HepG2 (cell line): ENCODE data around the gene DDIAS. TPM values are rescaled to one million over a fixed set of nuclear protein-coding genes. Genes with fewer than 3 reads are reported as not detected.
"Not testable (repeated sequence)": the region's sequence is repeated elsewhere in the genome, so short reads cannot be mapped to it uniquely, and the experiment has no call there.

Experiments used
- ATAC-seq: fragments of 200-7000 bp; cut with Tn5 transposase; 3 replicates; pipeline ENCODE4 v1.9.1; 2020; ENCODE audit warnings: mild to moderate bottlenecking, moderate library complexity
- BruUV-seq: library from RNA; stranded (reverse); fragments of 400-500 nt; replicated peaks from 2 replicates; lab custom pipeline; 2021; lab: Mats Ljungman, UMichigan
- CTCF ChIA-PET: fragments of 300-600 bp; formaldehyde crosslinking; extraction: SDS; loops from one replicate; lab custom pipeline; 2021; ENCODE audit warnings: low total read pairs, inconsistent platforms, low intra/inter-chr PET ratio; lab: Yijun Ruan, JAX
- POLR2A ChIA-PET: fragments of 350-600 bp; sonication (Branson Sonifier 250); formaldehyde crosslinking; loops from one replicate; lab custom pipeline; 2020; ENCODE audit warnings: antibody characterized with exemption, inconsistent platforms; lab: Yijun Ruan, JAX
- DNase-seq: peaks from one replicate; pipeline ENCODE4 v3.0.0-alpha.2; 2015; ENCODE audit warnings: low spot score
- FAIRE-seq: peaks from 3 replicates; lab custom pipeline; 2011; peaks lifted over from hg19 to GRCh38; lab: Jason Lieb, UNC
- H2AFZ ChIP-seq: one replicate; pipeline ENCODE4 v1.6.1; 2011; ENCODE audit warnings: low read length, inconsistent platforms
- H3K27ac ChIP-seq: fragments of 300-600 bp; 3 replicates; pipeline ENCODE4 v1.8.0; 2011; ENCODE audit warnings: mixed run types, mild to moderate bottlenecking, mixed read lengths, low read length, inconsistent platforms; ENCODE audit not compliant: insufficient read depth; ENCODE audit errors: extremely low read length
- H3K27me3 ChIP-seq, 2 experiments: fragments of 200-600 bp in 1 of 2; 2 replicates in 1 of 2; 3 replicates in 1 of 2; pipeline versions ENCODE4 v1.6.0 to v1.8.0; 2011; ENCODE audit warnings: low read length in 2 of 2, mild to moderate bottlenecking in 2 of 2, moderate library complexity in 2 of 2, inconsistent platforms in 1 of 2; ENCODE audit not compliant: insufficient read depth in 2 of 2, control insufficient read depth in 1 of 2
- H3K36me3 ChIP-seq, 2 experiments: fragments of 200-600 bp in 1 of 2; replicated peaks in 1 of 2; 2 replicates in 1 of 2; 3 replicates in 1 of 2; pipeline versions ENCODE4 v1.5.1 to v1.8.0; 2011; ENCODE audit warnings: low read length in 2 of 2, inconsistent platforms in 1 of 2; ENCODE audit not compliant: insufficient read depth in 2 of 2, control insufficient read depth in 1 of 2
- H3K4me1 ChIP-seq: 2 replicates; pipeline ENCODE4 v1.5.1; 2012; ENCODE audit warnings: low read length, inconsistent platforms; ENCODE audit not compliant: insufficient read depth
- H3K4me2 ChIP-seq: 2 replicates; pipeline ENCODE4 v1.6.0; 2011; ENCODE audit warnings: low read depth, low read length, inconsistent platforms
- H3K4me3 ChIP-seq, 3 experiments: fragments of 200-600 bp in 1 of 3; sonication (generic), shearing (Covaris generic) in 1 of 3; replicated peaks in 1 of 3; 2 replicates each; pipeline ENCODE4 v1.5.1; 2011 to 2016; ENCODE audit warnings: low read length in 3 of 3, inconsistent platforms in 2 of 3, low read depth in 2 of 3, mild to moderate bottlenecking in 2 of 3, control low read depth in 1 of 3, mixed read lengths in 1 of 3; ENCODE audit not compliant: insufficient read depth in 1 of 3
- H3K79me2 ChIP-seq: one replicate; pipeline ENCODE4 v1.6.1; 2011; ENCODE audit warnings: low read length, inconsistent platforms; ENCODE audit not compliant: insufficient read depth
- H3K9ac ChIP-seq: 2 replicates; pipeline ENCODE4 v1.6.0; 2011; ENCODE audit warnings: mild to moderate bottlenecking, low read depth, low read length, inconsistent platforms; ENCODE audit not compliant: insufficient read depth
- H3K9me3 ChIP-seq: 2 replicates; pipeline ENCODE4 v1.5.1; 2012; ENCODE audit warnings: mild to moderate bottlenecking, low read length
- H4K20me1 ChIP-seq: 2 replicates; pipeline ENCODE4 v1.6.0; 2011; ENCODE audit warnings: inconsistent platforms, mild to moderate bottlenecking, low read length, moderate library complexity; ENCODE audit not compliant: insufficient read depth
- AGO2 ChIP-seq: fragments of 200-400 bp; formaldehyde crosslinking; optimal IDR thresholded peaks from 2 replicates; pipeline ENCODE3; 2017; ENCODE audit warnings: mild to moderate bottlenecking, low read depth, low read length, moderate library complexity
- CEBPB ChIP-seq: IDR thresholded peaks from 2 replicates; pipeline ENCODE4 v1.6.1; 2011; ENCODE audit warnings: low read depth, low read length, improper control_type of control experiment, borderline replicate concordance
- CEBPG ChIP-seq: IDR thresholded peaks from 2 replicates; pipeline ENCODE4 v1.6.1; 2016
- HIC2 ChIP-seq: sonication (generic); formaldehyde crosslinking; IDR thresholded peaks from 2 replicates; pipeline ENCODE4 v1.9.0; 2022; ENCODE audit warnings: low read depth, missing genetic modification reagents
- SYNCRIP ChIP-seq: fragments of 200-400 bp; formaldehyde crosslinking; IDR thresholded peaks from 2 replicates; pipeline ENCODE4 v1.6.1; 2018; ENCODE audit warnings: mild to moderate bottlenecking, low read depth, low read length; ENCODE audit not compliant: insufficient read depth
- ZNF24 ChIP-seq: fragments of 450-650 bp; IDR thresholded peaks from 2 replicates; pipeline ENCODE4 v1.6.1; 2017; ENCODE audit warnings: antibody characterized with exemption, mild to moderate bottlenecking
- ZNF431 ChIP-seq: sonication (generic); formaldehyde crosslinking; IDR thresholded peaks from 2 replicates; pipeline ENCODE4 v1.9.0; 2022; ENCODE audit warnings: missing genetic modification reagents, low read depth, mild to moderate bottlenecking, borderline replicate concordance
- WGBS: methylation state at CpG from one replicate; pipeline ENCODE4 v1.1.6; 2017; ENCODE audit warnings: low lambda C conversion rate; 5-methylcytosine and 5-hydroxymethylcytosine counted together
- in situ Hi-C: cut with HindIII; loops from 2 replicates; pipeline ENCODE4 v1.10.0; 2017; ENCODE audit warnings: low pct_unique_long_range_greater_than_20kb; ENCODE audit not compliant: extremely low pct_ligation_motif_present
- intact Hi-C: fragments of 100-400 bp; cut with micrococcal nuclease; formaldehyde crosslinking; loops from one replicate; pipeline ENCODE4 v1.10.0; 2022; ENCODE audit not compliant: unreplicated experiment
- polyA plus RNA-seq, 8 experiments: library from polyadenylated mRNA; depleted of rRNA in 3 of 8; stranded (reverse) in 7 of 8; unstranded in 1 of 8; fragments of >200 nt; fragmentation: Illumina TruSeq in 4 of 8; extraction: Trizol in 4 of 8; gene quantifications; 2 replicates each; pipeline versions ENCODE4 v1.2.1 to v1.2.3, GENCODE V29; 2011 to 2016; ENCODE audit warnings: low read depth in 4 of 8, missing spikeins in 1 of 8, mixed read lengths in 1 of 8; ENCODE audit not compliant: insufficient read depth in 1 of 8
- total RNA-seq, 5 experiments: library from RNA; depleted of rRNA; stranded (reverse); fragments of >200 nt; fragmentation: Illumina TruSeq; extraction: Trizol; gene quantifications; 2 replicates each; pipeline ENCODE4 v1.2.3, GENCODE V29; 2016; ENCODE audit warnings: low read depth in 1 of 5
- TF ChIP-seq, protein P1 (sequence below): IDR thresholded peaks from 2 replicates; pipeline ENCODE4 v1.6.1; 2016; ENCODE audit warnings: low read depth, control low read depth

Gene DDIAS
- total and polyA plus RNA-seq, 2 of the 13 experiments (the other 11 are each of a cell fraction or from before 2014, with no cell fraction given), result 3.5 to 13.0 TPM

DNA sequence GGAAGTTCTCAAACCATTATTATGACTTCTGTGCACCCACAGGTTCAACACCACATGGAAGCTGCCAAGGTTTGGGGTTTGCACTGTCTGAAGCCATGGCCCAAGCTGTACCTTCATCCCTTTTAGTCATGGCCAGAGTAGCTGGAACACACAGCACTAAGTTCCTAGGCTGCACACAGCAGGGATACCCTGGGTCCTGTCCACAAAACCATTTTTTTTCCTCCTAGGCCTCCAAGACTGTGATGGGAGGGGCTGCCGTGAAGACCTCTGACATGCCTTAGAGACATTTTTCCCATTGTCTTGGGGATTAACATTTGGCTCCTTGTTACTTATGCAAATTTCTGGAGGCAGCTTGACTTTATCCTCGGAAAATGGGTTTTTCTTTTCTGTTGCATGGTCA lies 42.7 kb downstream of the DDIAS start:
- no peak overlapping the region for H3K4me3 ChIP-seq
- no peak for ATAC-seq
- H4K20me1 ChIP-seq, result no peaks in the 10 kb centered on the region
- DNase-seq, result no peak
- H3K27ac ChIP-seq, result no peak overlapping the region
- H3K4me1 ChIP-seq, result peaks cover 24% of the 10 kb centered on the region
- TF ChIP-seq CEBPG (CRISPR knock-in tag) (no peak), ZNF24 (no peak), SYNCRIP (no peak), AGO2 (no peak), ZNF431 (no peak), CEBPB (no peak), HIC2 (CRISPR knock-in tag) (no peak)
- TF ChIP-seq, protein P1, sequence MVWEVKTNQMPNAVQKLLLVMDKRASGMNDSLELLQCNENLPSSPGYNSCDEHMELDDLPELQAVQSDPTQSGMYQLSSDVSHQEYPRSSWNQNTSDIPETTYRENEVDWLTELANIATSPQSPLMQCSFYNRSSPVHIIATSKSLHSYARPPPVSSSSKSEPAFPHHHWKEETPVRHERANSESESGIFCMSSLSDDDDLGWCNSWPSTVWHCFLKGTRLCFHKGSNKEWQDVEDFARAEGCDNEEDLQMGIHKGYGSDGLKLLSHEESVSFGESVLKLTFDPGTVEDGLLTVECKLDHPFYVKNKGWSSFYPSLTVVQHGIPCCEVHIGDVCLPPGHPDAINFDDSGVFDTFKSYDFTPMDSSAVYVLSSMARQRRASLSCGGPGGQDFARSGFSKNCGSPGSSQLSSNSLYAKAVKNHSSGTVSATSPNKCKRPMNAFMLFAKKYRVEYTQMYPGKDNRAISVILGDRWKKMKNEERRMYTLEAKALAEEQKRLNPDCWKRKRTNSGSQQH, result no peak
- H3K36me3 ChIP-seq, result no peaks in the 10 kb centered on the region
- no peak overlapping the region for H2AFZ ChIP-seq
- 75% methylated on average over 2 of the region's 2 CpGs for WGBS
- FAIRE-seq, result no peak
- intact Hi-C loops (no loop called here), in situ Hi-C loops (no loop called here)
- CTCF ChIA-PET, result no interaction called here
- no peaks in the 10 kb centered on the region for H3K27me3 ChIP-seq
- H3K9me3 ChIP-seq, result no peaks in the 10 kb centered on the region
- POLR2A ChIA-PET, result no interaction called here
- no peaks in the 10 kb centered on the region for H3K79me2 ChIP-seq
- no peak overlapping the region for H3K9ac ChIP-seq
- H3K4me2 ChIP-seq, result no peak overlapping the region
- no TSS peak for BruUV-seq

- CTCF ChIA-PET, in situ Hi-C loops: not testable (repeated sequence)
Measured at GRCh38 chr11:82945041-82945440, 43.5 kb downstream of the DDIAS start.

More at GRCh38 chr11:82945041-82945440, 43.5 kb downstream of the DDIAS start:
- ATAC-seq, H3K27ac ChIP-seq, DNase-seq, H3K79me2 ChIP-seq, H3K4me3 ChIP-seq, H3K36me3 ChIP-seq, intact Hi-C loops, H3K9ac ChIP-seq, FAIRE-seq, H3K4me2 ChIP-seq, BruUV-seq, H3K9me3 ChIP-seq, H3K27me3 ChIP-seq, H2AFZ ChIP-seq, H4K20me1 ChIP-seq: not testable (repeated sequence)
- H3K4me1 ChIP-seq, result peaks cover 24% of the 10 kb centered on the region
- POLR2A ChIA-PET, result interaction anchor here (1.1 to 1.4 kb wide), 3 partner anchors 11 to 127 kb away, joined by 4 to 7 read pairs (median 6); partner anchors contain the start of gene RAB30
- WGBS, result 88% methylated on average over 1 of the region's 1 CpG
